ENCODE results near the gene SEL1L. TPM values are rescaled to one million over a fixed set of nuclear protein-coding genes. Genes with fewer than 3 reads are reported as not detected.
"Not testable (repeated sequence)": the region's sequence is repeated elsewhere in the genome, so short reads cannot be mapped to it uniquely, and the experiment has no call there.

The SEL1L gene
- total and polyA plus RNA-seq, 4 donors, result 13.2 to 101 (median 49.2) TPM

DNA sequence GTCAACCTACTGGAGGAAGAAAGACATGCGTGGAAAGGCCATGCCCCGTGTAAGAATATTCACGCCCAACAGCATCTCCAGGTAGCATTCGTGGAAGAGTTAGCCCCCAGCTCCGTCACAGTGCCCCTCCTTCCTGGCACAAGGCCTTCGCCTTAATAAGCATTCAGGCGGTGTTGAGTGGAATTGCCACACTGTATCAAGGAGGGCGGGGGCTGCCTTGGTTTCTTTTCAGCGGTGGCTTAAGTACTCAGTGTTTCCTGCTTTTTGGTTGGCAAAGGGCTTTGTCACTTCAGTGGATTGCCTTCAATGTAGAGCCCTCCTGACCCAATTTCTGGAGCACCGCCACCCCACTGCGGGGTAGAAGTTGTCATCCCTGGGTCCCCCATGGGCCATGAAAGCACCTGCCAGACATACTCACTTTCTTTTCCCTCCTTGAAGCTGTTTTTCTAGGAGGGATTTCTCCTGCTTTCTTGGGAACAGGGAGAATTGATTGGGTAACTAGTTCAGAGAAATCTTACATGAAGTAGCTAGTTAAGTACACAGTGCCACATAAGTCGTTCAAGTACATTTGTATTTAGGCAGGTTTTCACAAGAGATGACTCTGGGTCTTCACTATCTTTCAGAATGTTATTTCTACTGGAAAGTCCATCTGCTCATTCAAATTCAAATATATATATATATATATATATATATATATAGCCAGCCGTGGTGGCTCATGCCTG, 68.0 kb downstream of the SEL1L start:
- 60 to 76% methylated on average over 13 of the region's 13 CpGs for WGBS, 2 donors
- Histone ChIP-seq H3K36me3 (ENCODE audit: control insufficient read depth in 4 of 4, insufficient read depth in 4 of 4, low read length in 4 of 4) (no peaks in the 10 kb centered on the region), H3K27me3 (ENCODE audit: control insufficient read depth in 3 of 3, insufficient read depth in 3 of 3, low read length in 2 of 3) (no peaks in the 10 kb centered on the region), H3K9ac (ENCODE audit: insufficient read depth in 1 of 2, low read length in 2 of 2) (no peak overlapping the region), H3K9me3 (ENCODE audit: control insufficient read depth in 4 of 4, insufficient read depth in 3 of 4, low read length in 3 of 4) (no peaks in the 10 kb centered on the region), H3K4me1 (ENCODE audit: control insufficient read depth in 5 of 5, insufficient read depth in 5 of 5, low read length in 5 of 5) (no peaks in the 10 kb centered on the region), H3K27ac (ENCODE audit: low read depth in 1 of 2, low read length in 1 of 2) (peak overlapping the region in 1 of 2 donors; percentile 15), H3K4me3 (no peak overlapping the region)
- peak; percentile 54 for ATAC-seq (ENCODE audit: insufficient read depth, low FRiP score)
- TF ChIP-seq, protein P1, sequence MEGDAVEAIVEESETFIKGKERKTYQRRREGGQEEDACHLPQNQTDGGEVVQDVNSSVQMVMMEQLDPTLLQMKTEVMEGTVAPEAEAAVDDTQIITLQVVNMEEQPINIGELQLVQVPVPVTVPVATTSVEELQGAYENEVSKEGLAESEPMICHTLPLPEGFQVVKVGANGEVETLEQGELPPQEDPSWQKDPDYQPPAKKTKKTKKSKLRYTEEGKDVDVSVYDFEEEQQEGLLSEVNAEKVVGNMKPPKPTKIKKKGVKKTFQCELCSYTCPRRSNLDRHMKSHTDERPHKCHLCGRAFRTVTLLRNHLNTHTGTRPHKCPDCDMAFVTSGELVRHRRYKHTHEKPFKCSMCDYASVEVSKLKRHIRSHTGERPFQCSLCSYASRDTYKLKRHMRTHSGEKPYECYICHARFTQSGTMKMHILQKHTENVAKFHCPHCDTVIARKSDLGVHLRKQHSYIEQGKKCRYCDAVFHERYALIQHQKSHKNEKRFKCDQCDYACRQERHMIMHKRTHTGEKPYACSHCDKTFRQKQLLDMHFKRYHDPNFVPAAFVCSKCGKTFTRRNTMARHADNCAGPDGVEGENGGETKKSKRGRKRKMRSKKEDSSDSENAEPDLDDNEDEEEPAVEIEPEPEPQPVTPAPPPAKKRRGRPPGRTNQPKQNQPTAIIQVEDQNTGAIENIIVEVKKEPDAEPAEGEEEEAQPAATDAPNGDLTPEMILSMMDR (IDR thresholded peaks at IDR 0.05; ENCODE audit: control extremely low read depth, extremely low read depth), result no peak
- DNase-seq, result no peak

DNA sequence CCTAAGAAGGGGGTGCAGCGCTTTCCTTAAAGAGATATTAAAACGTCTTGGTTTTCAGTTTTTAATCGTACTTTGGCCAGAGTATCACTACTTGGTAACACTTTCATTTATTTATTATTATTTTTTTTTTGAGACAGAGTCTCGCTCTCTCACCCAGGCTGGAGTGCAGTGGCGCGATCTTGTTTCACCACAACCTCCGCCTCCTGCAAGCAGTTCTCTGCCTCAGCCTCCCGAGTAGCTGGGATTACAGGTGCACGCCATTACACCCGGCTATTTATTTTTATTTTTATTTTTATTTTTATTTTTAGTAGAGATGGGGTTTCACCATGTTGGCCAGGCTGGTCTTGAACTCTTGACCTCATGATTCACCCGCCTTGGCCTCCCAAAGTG, 68.7 kb downstream of the SEL1L start:
- H3K9ac ChIP-seq (ENCODE audit: insufficient read depth in 1 of 2, low read length in 2 of 2), result peak overlapping the region in 1 of 2 donors; percentile 63
- not testable (repeated sequence) for H3K4me3 ChIP-seq; H3K27me3 ChIP-seq (ENCODE audit: control insufficient read depth in 3 of 3, insufficient read depth in 3 of 3, low read length in 2 of 3); H3K9me3 ChIP-seq (ENCODE audit: control insufficient read depth in 4 of 4, insufficient read depth in 3 of 4, low read length in 3 of 4); H3K27ac ChIP-seq (ENCODE audit: low read depth in 1 of 2, low read length in 1 of 2); DNase-seq; H3K36me3 ChIP-seq (ENCODE audit: control insufficient read depth in 4 of 4, insufficient read depth in 4 of 4, low read length in 4 of 4); ATAC-seq (ENCODE audit: insufficient read depth, low FRiP score); H3K4me1 ChIP-seq (ENCODE audit: control insufficient read depth in 5 of 5, insufficient read depth in 5 of 5, low read length in 5 of 5)
- 39 to 48% methylated on average over 11 of the region's 11 CpGs for WGBS, 2 donors

DNA sequence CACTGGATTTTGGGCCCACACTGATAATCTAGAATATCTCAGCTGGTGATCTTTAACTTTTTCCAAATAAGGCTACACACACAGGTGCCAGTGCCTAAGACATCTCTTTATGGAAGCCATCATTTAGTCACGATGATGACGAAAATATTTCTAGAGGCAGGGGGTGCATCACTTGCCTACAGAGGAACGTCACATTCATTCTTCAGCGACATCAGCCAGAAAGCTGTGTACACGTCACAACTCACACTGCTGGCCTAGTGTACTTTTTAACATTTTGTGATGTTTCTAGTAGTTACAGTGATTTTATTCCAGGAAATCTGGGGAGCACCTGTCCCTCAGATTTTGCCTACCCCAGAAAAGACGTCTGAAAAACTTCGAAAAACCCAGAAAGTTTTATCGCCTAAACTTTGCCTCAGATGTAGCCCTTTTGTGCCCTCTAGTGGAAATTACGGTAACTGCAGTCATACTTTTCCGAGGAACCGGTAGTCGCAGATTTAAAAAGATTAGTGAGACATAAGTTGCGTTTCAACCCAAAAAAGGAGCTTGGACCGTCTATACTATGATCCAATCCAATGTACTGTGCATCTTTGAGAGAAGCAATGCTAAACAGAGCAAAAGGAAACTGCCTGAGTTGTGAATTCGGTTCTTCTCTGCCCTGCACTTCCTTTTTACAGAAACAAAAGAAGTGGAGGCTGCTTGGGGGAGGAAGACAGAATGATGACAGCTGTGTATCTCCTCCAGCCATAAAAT, 69.2 kb downstream of the SEL1L start:
- no peaks in the 10 kb centered on the region for H3K36me3 ChIP-seq (ENCODE audit: control insufficient read depth in 4 of 4, insufficient read depth in 4 of 4, low read length in 4 of 4)
- no peaks in the 10 kb centered on the region for H3K4me1 ChIP-seq (ENCODE audit: control insufficient read depth in 5 of 5, insufficient read depth in 5 of 5, low read length in 5 of 5)
- H3K9me3 ChIP-seq (ENCODE audit: control insufficient read depth in 4 of 4, insufficient read depth in 3 of 4, low read length in 3 of 4), result no peaks in the 10 kb centered on the region
- TF ChIP-seq, protein P1 (IDR thresholded peaks at IDR 0.05; ENCODE audit: control extremely low read depth, extremely low read depth), result peak; percentile 80
- ATAC-seq (ENCODE audit: insufficient read depth, low FRiP score) (peak; percentile 63), DNase-seq (peak; percentile 61 to 86 (median 85))
- 19 to 21% methylated on average over 15 of the region's 15 CpGs for WGBS, 2 donors
- H3K27me3 ChIP-seq (ENCODE audit: control insufficient read depth in 3 of 3, insufficient read depth in 3 of 3, low read length in 2 of 3), result no peaks in the 10 kb centered on the region
- peak overlapping the region in 1 of 2 donors; percentile 63 for H3K9ac ChIP-seq (ENCODE audit: insufficient read depth in 1 of 2, low read length in 2 of 2)
- H3K27ac ChIP-seq (ENCODE audit: low read depth in 1 of 2, low read length in 1 of 2), result no peak overlapping the region
- no peak overlapping the region for H3K4me3 ChIP-seq

DNA sequence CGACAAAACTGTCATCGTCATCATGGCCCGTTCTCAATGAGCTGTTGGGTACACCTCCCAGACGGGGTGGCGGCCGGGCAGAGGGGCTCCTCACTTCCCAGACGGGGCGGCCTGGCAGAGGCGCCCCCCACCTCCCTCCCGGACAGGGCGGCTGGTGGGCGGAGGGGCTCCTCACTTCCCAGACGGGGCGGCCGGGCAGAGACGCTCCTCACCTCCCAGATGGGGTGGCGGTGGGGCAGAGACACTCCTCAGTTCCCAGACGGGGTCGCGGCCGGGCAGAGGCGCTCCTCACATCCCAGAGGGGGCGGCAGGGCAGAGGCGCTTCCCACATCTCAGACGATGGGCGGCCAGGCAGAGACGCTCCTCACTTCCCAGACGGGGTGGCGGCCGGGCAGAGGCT, 71.3 kb downstream of the SEL1L start:
- not testable (repeated sequence) for H3K27me3 ChIP-seq (ENCODE audit: control insufficient read depth in 3 of 3, insufficient read depth in 3 of 3, low read length in 2 of 3); H3K4me1 ChIP-seq (ENCODE audit: control insufficient read depth in 5 of 5, insufficient read depth in 5 of 5, low read length in 5 of 5); H3K4me3 ChIP-seq; ATAC-seq (ENCODE audit: insufficient read depth, low FRiP score); H3K27ac ChIP-seq (ENCODE audit: low read depth in 1 of 2, low read length in 1 of 2); H3K36me3 ChIP-seq (ENCODE audit: control insufficient read depth in 4 of 4, insufficient read depth in 4 of 4, low read length in 4 of 4); DNase-seq; H3K9ac ChIP-seq (ENCODE audit: insufficient read depth in 1 of 2, low read length in 2 of 2); H3K9me3 ChIP-seq (ENCODE audit: control insufficient read depth in 4 of 4, insufficient read depth in 3 of 4, low read length in 3 of 4)
- 96 to 99% methylated on average over 29 to 30 of the region's 30 CpGs for WGBS, 2 donors

All from lung (tissue), 12 donors.